GM18951 (cell line): Measurements from ENCODE around the gene DMRT2.

Experiments
- POLR2A ChIP-seq: IDR thresholded peaks from 4 replicates; pipeline ENCODE4 v1.6.1; 2011; ENCODE audit warnings: mild to moderate bottlenecking; ENCODE audit not compliant: insufficient read length, insufficient read depth; ENCODE audit errors: extremely low read depth
- in situ Hi-C: fragments of 300-500 bp; cut with MboI; formaldehyde crosslinking; loops from one replicate; pipeline ENCODE4 v1.12.0; 2022; ENCODE audit warnings: low sequenced_read_pairs, mixed read lengths, inconsistent platforms; ENCODE audit not compliant: unreplicated experiment

Gene DMRT2

DNA sequence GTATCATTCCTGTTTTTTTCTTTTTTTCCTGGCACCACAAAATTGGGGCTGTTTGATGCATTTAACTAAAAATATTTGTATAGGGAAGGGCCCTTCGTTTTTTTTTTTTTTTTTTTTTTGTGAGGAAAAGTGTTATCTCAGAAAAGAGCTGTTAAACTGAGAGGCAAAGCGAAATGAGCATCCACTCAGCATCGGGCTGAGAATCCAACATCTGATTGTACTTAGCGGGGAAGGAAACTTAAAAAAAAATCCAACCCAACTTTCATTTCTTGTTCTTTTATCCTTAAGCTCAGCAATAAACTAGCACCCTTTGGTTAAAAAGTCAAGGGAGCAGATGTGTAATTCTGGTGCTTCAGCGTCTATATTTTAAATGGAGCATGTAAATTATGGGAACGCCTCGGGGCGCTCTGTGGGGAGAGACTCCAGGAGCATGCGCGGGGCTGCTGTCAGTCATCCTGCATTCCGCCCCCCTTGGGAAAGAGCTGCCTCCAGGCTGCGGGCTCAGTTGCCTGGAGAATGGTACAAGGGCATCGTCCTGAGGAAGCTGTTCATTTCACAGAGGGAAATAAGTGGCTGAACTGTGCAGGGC lies 33.3 kb downstream of the DMRT2 start:
- in situ Hi-C loops: no loop called here
- no peak for TF ChIP-seq POLR2A

DNA sequence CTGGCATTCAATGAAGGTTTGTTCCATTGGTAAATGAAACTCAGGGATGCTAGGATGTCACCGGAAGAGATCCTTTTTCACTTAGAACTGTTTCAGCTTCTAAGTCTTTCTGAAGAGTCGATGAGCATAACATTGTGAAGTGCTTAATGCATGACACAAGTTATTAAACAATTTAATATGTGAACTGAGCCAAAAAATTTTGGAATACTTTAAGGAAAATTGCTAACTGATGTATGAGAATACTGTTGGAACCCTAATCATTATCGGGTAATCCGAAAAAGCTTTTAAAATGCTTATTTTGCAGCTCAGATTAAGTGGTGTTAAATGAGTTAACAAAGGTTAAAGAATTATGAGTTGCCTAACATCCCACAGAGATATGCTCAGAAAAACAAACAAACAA lies 34.9 kb downstream of the DMRT2 start:
- in situ Hi-C loops: no loop called here
- no peak for TF ChIP-seq POLR2A

DNA sequence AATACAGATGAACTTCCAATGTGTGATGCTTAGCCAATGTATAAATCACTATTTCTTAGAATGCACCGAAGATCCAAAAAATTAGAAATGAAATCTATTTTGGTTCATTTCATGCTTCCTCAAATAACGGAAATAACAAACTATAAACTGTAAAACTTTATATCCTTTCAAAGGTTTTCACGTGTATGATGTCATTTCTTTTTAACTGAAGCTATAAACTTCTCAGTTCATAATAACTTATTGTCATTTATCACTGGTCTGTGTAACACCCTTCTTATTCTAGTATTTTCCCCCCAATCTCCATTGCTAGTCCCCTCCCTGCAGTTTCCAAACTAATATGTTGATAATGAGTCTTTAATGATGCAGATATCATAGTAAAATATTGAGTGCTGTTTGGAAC lies 36.4 kb downstream of the DMRT2 start:
- no peak for TF ChIP-seq POLR2A
- in situ Hi-C loops: no loop called here

DNA sequence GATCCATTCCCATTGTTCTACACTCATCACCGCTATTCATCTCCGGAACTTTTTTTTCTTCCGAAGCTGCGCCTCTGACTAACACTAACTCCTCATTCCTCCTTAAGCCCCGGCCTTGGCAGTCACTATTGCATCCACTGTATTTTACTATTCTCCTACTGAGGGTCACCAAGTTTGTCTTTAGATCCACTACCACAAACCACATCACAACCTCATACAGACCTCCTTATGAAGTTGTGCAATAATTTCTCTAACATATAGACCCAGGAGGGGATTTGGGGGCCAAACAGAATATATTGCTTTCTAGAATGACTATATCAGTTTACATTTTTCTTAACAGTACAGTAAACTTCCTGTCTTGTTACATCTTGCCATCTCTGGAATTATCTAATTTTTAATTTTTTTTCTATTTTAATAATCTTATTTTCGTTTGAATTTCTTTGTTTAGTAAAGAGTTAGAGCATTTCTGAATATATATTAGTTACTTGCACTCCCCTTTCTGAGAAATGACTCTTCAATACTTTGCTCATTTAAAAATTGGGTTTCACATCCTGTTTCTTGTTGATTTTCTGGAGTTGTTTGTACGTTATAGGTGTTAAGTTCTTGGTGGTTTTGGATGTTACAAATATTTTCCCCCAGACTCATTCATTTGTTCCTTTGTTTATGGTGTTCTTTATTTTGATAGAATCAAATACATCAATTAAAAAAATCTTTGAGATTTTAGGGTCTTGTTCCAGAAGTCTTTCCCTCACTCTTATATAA lies 37.1 kb downstream of the DMRT2 start:
- TF ChIP-seq POLR2A: no peak
- in situ Hi-C loops: no loop called here

DNA sequence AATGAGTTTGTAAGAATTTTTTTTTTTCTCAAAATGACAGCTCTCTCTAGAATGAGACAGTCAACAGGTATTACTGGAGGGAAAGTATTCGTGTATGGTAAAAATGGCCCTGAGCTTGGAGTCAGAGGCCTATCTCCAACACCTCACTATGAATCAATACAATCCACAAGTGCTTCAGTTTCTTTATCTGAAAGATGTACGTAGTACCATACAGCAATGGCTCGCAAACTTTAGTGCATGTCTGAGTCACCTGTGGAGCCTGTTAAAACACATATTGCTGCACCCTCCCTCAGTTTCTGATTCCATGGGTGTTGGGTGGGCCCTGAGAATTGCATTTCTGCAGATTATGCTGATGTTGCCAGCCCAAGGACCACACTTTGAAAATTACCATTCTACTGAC lies 44.6 kb downstream of the DMRT2 start:
- in situ Hi-C loops: no loop called here
- TF ChIP-seq POLR2A: no peak

DNA sequence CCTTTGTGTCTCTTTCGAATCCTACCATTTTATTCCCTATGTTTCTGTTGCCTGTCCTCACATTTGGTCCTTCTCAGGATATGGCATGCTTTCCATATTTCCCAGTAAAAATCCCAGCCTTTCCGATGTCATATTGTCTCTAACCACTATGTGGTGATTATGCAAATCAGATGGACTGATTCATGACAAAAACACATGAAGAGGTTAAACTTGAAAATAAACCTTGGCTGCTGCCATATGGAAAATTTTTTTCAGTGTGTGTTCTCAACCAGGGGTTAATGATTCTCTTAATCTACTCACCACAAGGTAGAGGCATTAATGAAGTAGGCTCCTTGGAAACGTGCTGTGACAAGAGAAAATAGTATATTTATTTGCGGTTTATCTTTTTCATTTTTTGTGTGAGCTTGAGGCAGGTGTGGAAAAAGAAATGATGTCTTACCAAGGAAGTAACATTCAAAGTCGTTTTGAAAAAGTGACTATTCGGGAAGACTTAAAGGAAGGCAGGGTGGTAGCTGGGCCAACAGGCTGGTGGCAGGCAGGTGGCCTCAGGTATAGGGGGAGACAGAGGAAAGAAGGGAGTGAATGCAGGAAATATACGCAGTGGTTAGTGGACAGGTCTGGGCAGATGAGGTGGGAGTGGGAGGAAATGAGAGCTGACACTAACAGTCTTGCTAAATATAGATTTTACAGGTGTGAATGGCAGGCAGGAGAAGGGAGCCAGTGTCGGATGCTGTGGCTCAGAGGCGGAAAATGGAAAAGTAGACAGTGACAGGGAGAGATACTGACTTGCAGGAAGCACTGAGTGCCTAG lies 46.2 kb downstream of the DMRT2 start:
- in situ Hi-C loops: no loop called here
- TF ChIP-seq POLR2A: no peak

DNA sequence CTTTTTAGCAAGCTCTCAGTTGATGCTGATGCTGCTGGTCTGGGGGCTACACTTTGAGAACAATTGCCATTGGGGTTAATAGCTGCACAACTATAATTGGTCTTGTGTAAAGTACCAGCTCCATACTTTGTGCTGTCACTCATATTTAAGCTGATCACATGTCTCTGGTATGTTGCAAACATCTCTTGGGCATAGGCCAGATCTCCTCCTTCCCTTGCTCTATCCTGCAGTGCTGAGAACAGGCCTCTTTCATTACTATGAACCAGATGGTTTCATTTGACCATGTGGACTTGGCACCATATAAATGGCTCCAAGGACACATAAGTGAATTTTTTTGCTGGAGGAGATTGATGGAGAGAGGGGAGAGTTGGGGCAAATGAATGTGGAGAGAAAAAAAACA lies 48.4 kb downstream of the DMRT2 start:
- in situ Hi-C loops: no loop called here
- TF ChIP-seq POLR2A: no peak

DNA sequence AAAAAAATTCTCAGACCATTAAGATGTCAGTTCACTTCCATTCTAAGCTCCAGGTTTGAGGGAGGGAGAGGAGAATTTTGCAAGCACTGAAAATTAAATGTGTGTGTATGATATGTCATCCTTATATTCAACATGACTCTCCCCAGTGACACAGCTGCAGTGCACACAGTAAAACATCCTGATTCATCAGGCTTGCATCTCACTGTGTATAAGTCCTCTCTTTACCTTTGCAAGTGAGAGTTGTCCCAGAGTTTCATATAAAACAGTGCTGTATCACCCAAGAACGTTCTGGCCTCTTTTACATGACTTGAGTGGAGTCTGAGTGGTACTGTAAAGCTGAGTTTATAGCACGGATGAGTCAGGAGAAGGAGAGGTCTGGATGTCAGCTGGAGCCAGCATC lies 50.0 kb downstream of the DMRT2 start:
- in situ Hi-C loops: no loop called here
- TF ChIP-seq POLR2A: no peak

DNA sequence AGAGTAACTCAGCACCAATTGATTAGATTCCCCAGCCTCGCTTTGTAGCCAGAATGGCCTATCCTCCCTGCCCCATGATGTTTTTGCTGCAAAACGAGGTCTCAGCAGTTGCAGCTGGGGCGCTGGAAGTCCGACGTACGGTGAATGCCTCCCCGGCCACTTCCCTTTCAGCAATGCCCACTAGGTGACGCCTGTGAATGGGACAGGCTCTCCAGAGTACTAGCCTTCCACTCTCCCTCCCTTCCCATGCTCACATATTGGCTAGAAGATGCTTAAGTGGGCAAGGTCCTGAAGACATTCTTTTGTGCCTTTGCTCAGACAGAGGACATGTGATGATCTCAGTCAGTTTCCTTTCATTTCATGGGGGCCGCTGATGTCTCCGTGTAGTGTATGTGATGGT lies 50.8 kb downstream of the DMRT2 start:
- in situ Hi-C loops: no loop called here
- TF ChIP-seq POLR2A: no peak

DNA sequence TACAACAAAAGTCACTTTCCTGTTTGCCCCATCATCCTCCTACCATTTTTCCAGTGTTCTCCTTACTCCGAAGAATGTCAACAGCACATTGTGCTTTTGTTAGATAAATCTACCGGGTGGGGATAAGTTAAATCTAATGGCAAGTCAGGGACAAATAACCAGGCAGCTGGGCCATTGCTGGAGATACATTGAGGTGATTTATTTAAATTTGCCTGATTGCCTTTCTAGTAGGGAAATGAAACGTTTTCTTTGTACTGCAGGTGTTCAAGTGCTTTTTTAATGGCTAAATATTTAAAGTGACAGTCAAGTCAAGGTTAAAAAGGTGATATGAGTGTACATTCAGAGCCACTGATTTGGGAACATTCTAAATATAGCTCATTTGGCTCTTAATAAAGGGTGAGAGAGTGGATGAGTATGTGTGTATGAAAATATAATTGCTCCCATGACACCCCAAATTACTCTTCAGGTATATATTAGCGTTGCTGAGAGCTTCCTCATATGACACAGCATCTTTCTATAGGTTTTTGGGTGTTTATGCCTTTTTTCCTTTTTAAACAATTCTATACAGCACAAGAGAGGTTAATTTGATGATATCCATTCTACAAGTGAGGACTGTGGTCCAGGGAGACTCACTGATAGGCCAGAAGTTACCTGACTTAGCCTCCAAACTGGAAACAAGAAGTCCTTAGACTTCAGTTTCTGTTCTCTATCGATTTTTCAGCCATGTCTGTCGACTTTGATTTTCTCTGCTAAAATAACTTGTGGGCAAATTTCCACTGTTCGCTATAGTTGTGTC lies 51.9 kb downstream of the DMRT2 start:
- no peak for TF ChIP-seq POLR2A
- in situ Hi-C loops: no loop called here

DNA sequence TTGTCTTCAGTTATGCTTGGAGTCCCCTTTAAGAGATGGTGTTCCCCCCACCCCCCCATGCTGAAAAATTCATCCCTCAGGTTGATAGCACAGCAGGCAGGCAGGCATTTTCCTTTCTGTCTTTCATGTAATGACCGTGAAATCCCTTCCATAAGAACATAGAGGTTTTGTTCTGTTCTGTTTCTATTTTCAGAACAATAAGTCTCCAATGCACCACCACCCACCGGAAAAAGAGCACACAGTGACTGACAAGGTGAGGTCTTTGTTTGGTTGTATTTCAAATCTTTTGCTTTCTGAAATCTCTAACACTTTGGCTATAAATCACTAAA lies 52.4 kb downstream of the DMRT2 start:
- no peak for TF ChIP-seq POLR2A
- in situ Hi-C loops: no loop called here
